HUES6 (cell line): ENCODE data around the gene COG4.

ENCODE experiments used
- H3K27ac ChIP-seq: 2 replicates; pipeline ENCODE4 v1.7.0; 2013; ENCODE audit warnings: low read depth, mild to moderate bottlenecking, low read length, inconsistent platforms
- H3K27me3 ChIP-seq: 2 replicates; pipeline ENCODE4 v1.6.1; 2013; ENCODE audit warnings: low read length; ENCODE audit not compliant: control insufficient read depth, insufficient read depth
- H3K36me3 ChIP-seq: 2 replicates; pipeline ENCODE4 v1.6.1; 2013; ENCODE audit warnings: low read length; ENCODE audit not compliant: control insufficient read depth, insufficient read depth
- H3K4me1 ChIP-seq: 2 replicates; pipeline ENCODE4 v1.6.1; 2013; ENCODE audit warnings: low read length; ENCODE audit not compliant: control insufficient read depth, insufficient read depth
- H3K4me3 ChIP-seq: 2 replicates; pipeline ENCODE4 v1.5.1; 2013; ENCODE audit warnings: low read depth, low read length
- H3K9ac ChIP-seq: one replicate; pipeline ENCODE4 v1.6.1; 2013; ENCODE audit warnings: mild to moderate bottlenecking, low read length
- H3K9me3 ChIP-seq: 2 replicates; pipeline ENCODE4 v1.6.1; 2013; ENCODE audit warnings: low read depth, low read length; ENCODE audit not compliant: control insufficient read depth, insufficient read depth

COG4 gene

GRCh38 chr16:70430667-70431536 lies 92.5 kb downstream of the COG4 start:
- peak overlapping the region; percentile 70 for H3K9ac ChIP-seq
- H3K4me3 ChIP-seq, result peak overlapping the region; percentile 37; the same call in 1 of the 2 replicates
- H3K9me3 ChIP-seq, result no peaks in the 10 kb centered on the region
- peak overlapping the region; percentile 80 for H3K27ac ChIP-seq
- H3K36me3 ChIP-seq, result peaks cover 6% of the 10 kb centered on the region; the same call in 1 of the 2 replicates
- no peaks in the 10 kb centered on the region for H3K27me3 ChIP-seq
- H3K4me1 ChIP-seq, result peaks cover 57% of the 10 kb centered on the region
